H1 (cell line): ENCODE measurements around the gene RPN2. TPM values are rescaled to one million over a fixed set of nuclear protein-coding genes. Genes with fewer than 3 reads are reported as not detected.
A peak's percentile ranks its signal among the peaks of the same experiment; 100 is the strongest.

Experiments used
- CTCF ChIA-PET: fragments of 300-600 bp; sonication (Branson Sonifier 250); formaldehyde crosslinking; loops from one replicate; lab custom pipeline; 2021; ENCODE audit not compliant: partially characterized antibody; lab: Charles Lee
- POLR2A ChIA-PET: fragments of 300-600 bp; sonication (Branson Sonifier 250); formaldehyde crosslinking; loops from one replicate; lab custom pipeline; 2021; ENCODE audit warnings: inconsistent platforms; ENCODE audit not compliant: partially characterized antibody; lab: Charles Lee
- DNase-seq, 2 experiments: peaks; one replicate each; pipeline versions ENCODE4 v3.0.0 to v3.0.0-alpha.2; 2010 to 2022; ENCODE audit warnings: low spot score in 2 of 2, low read depth in 1 of 2, mixed read lengths in 1 of 2
- FAIRE-seq: peaks from 2 replicates; lab custom pipeline; 2011; peaks lifted over from hg19 to GRCh38; lab: Jason Lieb, UNC
- H2AFZ ChIP-seq: 2 replicates; pipeline ENCODE4 v1.8.1; 2012; ENCODE audit warnings: low read length, inconsistent platforms
- H2AK5ac ChIP-seq: 2 replicates; pipeline ENCODE4 v1.6.1; 2013; ENCODE audit warnings: low read depth, low read length
- H2BK120ac ChIP-seq: replicated peaks from 2 replicates; pipeline ENCODE3; 2013; ENCODE audit warnings: low read depth, low read length, inconsistent platforms
- H2BK12ac ChIP-seq: 2 replicates; pipeline ENCODE4 v1.6.1; 2013; ENCODE audit warnings: low read depth, low read length
- H2BK15ac ChIP-seq: 2 replicates; pipeline ENCODE4 v1.6.1; 2013; ENCODE audit warnings: low read length
- H2BK20ac ChIP-seq: 2 replicates; pipeline ENCODE4 v1.6.1; 2013; ENCODE audit warnings: low read length
- H2BK5ac ChIP-seq: 2 replicates; pipeline ENCODE4 v1.6.1; 2013; ENCODE audit warnings: low read depth, low read length
- H3K14ac ChIP-seq: 2 replicates; pipeline ENCODE4 v1.6.1; 2013; ENCODE audit warnings: inconsistent platforms; ENCODE audit not compliant: insufficient read length
- H3K18ac ChIP-seq: 2 replicates; pipeline ENCODE4 v1.6.1; 2013; ENCODE audit warnings: low read length; ENCODE audit errors: extremely low read depth
- H3K23ac ChIP-seq: 2 replicates; pipeline ENCODE4 v1.6.1; 2013; ENCODE audit warnings: inconsistent platforms; ENCODE audit not compliant: insufficient read length
- H3K23me2 ChIP-seq: 2 replicates; pipeline ENCODE4 v1.6.1; 2013; ENCODE audit warnings: low read depth, low read length
- H3K27ac ChIP-seq: 2 replicates; pipeline ENCODE4 v1.6.1; 2011; ENCODE audit warnings: low read depth, low read length, inconsistent platforms
- H3K27me3 ChIP-seq, 4 experiments: replicated peaks in 1 of 4; 1 replicate in 1 of 4; 2 replicates in 3 of 4; pipeline versions ENCODE4 v1.6.1 to v1.8.1; 2011 to 2013; ENCODE audit warnings: low read length in 3 of 4, mild to moderate bottlenecking in 3 of 4, inconsistent platforms in 2 of 4, mixed read lengths in 2 of 4, moderate library complexity in 1 of 4; ENCODE audit not compliant: control insufficient read depth in 3 of 4, insufficient read depth in 3 of 4; ENCODE audit errors: extremely low read depth in 1 of 4
- H3K36me3 ChIP-seq, 4 experiments: 2 replicates each; pipeline versions ENCODE4 v1.6.1 to v1.8.1; 2011 to 2013; ENCODE audit warnings: mild to moderate bottlenecking in 4 of 4, low read length in 3 of 4, moderate library complexity in 2 of 4, control low read depth in 1 of 4, inconsistent platforms in 1 of 4; ENCODE audit not compliant: insufficient read depth in 4 of 4, control insufficient read depth in 2 of 4
- H3K4ac ChIP-seq: replicated peaks from 2 replicates; pipeline ENCODE3; 2013; ENCODE audit warnings: low read length, low read depth, mixed read lengths, inconsistent platforms; ENCODE audit not compliant: insufficient read length
- H3K4me1 ChIP-seq, 4 experiments: replicated peaks in 1 of 4; 1 replicate in 1 of 4; 2 replicates in 3 of 4; pipeline versions ENCODE4 v1.6.1 to v1.8.1; 2011 to 2013; ENCODE audit warnings: low read length in 3 of 4, inconsistent platforms in 2 of 4, mixed read lengths in 1 of 4; ENCODE audit not compliant: insufficient read depth in 4 of 4, control insufficient read depth in 3 of 4
- H3K4me2 ChIP-seq, 2 experiments: 2 replicates each; pipeline versions ENCODE4 v1.6.1 to v1.8.1; 2011 to 2013; ENCODE audit warnings: low read depth in 2 of 2, low read length in 2 of 2, control low read depth in 1 of 2, inconsistent platforms in 1 of 2, mild to moderate bottlenecking in 1 of 2; ENCODE audit not compliant: insufficient read depth in 1 of 2
- H3K4me3 ChIP-seq, 4 experiments: fragments of 200-600, 300-600 bp in 1 of 4; sonication (generic), shearing (Covaris generic), sonication (Bioruptor Twin) in 1 of 4; 2 replicates each; pipeline versions ENCODE4 v1.5.1 to v1.8.1; 2011 to 2016; ENCODE audit warnings: low read length in 4 of 4, low read depth in 3 of 4, control low read depth in 2 of 4, inconsistent platforms in 2 of 4, mild to moderate bottlenecking in 2 of 4, mixed read lengths in 1 of 4, moderate library complexity in 1 of 4; ENCODE audit not compliant: insufficient read depth in 2 of 4; ENCODE audit errors: extremely low read depth in 1 of 4
- H3K56ac ChIP-seq: replicated peaks from 2 replicates; pipeline ENCODE3; 2013; ENCODE audit warnings: low read depth, mild to moderate bottlenecking, mixed read lengths, low read length, inconsistent platforms; ENCODE audit not compliant: insufficient read length
- H3K79me1 ChIP-seq: 2 replicates; pipeline ENCODE4 v1.6.1; 2013; ENCODE audit warnings: low read depth, low read length, control low read depth
- H3K79me2 ChIP-seq, 2 experiments: 2 replicates each; pipeline versions ENCODE4 v1.6.1 to v1.8.1; 2012 to 2013; ENCODE audit warnings: low read length in 2 of 2, mild to moderate bottlenecking in 2 of 2, inconsistent platforms in 1 of 2; ENCODE audit not compliant: insufficient read depth in 2 of 2, control insufficient read depth in 1 of 2
- H3K9ac ChIP-seq, 4 experiments: replicated peaks in 1 of 4; 1 replicate in 1 of 4; 2 replicates in 3 of 4; pipeline versions ENCODE4 v1.6.1 to v1.8.1; 2011 to 2013; ENCODE audit warnings: low read depth in 3 of 4, low read length in 3 of 4, control low read depth in 2 of 4, mild to moderate bottlenecking in 2 of 4, moderate library complexity in 2 of 4, inconsistent platforms in 1 of 4; ENCODE audit errors: extremely low read depth in 1 of 4
- H3K9me3 ChIP-seq, 2 experiments: 2 replicates each; pipeline versions ENCODE4 v1.6.1 to v1.8.1; 2012 to 2013; ENCODE audit warnings: mild to moderate bottlenecking in 2 of 2, moderate library complexity in 2 of 2, control low read depth in 1 of 2, inconsistent platforms in 1 of 2, low read depth in 1 of 2, low read length in 1 of 2, mixed read lengths in 1 of 2; ENCODE audit not compliant: insufficient read depth in 2 of 2
- H4K20me1 ChIP-seq, 2 experiments: replicated peaks in 1 of 2; 2 replicates each; pipeline versions ENCODE3 to v1.8.1; 2011 to 2013; ENCODE audit warnings: inconsistent platforms in 2 of 2, low read length in 2 of 2, mild to moderate bottlenecking in 1 of 2; ENCODE audit not compliant: insufficient read depth in 2 of 2, control insufficient read depth in 1 of 2
- H4K5ac ChIP-seq: 2 replicates; pipeline ENCODE4 v1.6.1; 2013; ENCODE audit warnings: low read length, low read depth, mixed read lengths, inconsistent platforms; ENCODE audit not compliant: insufficient read length
- H4K8ac ChIP-seq: 2 replicates; pipeline ENCODE4 v1.8.0; 2013; ENCODE audit warnings: mild to moderate bottlenecking, moderate library complexity, low read length, inconsistent platforms; ENCODE audit not compliant: insufficient read depth; ENCODE audit errors: extremely low read depth
- H4K91ac ChIP-seq: replicated peaks from 2 replicates; pipeline ENCODE3; 2013; ENCODE audit warnings: low read length, mixed read lengths, inconsistent platforms; ENCODE audit not compliant: insufficient read length
- ATF3 ChIP-seq: IDR thresholded peaks from 2 replicates; pipeline ENCODE4 v1.6.1; 2011; ENCODE audit warnings: low read depth, mild to moderate bottlenecking, low read length; ENCODE audit not compliant: insufficient read depth
- HDAC2 ChIP-seq, 2 experiments: fragments of 300-600 bp in 1 of 2; sonication (generic) in 1 of 2; IDR thresholded peaks; 2 replicates each; pipeline ENCODE4 v1.6.1; 2011 to 2012; ENCODE audit warnings: low read depth in 2 of 2, low read length in 2 of 2, mild to moderate bottlenecking in 2 of 2, moderate library complexity in 2 of 2, borderline replicate concordance in 1 of 2, inconsistent platforms in 1 of 2
- SIX5 ChIP-seq: IDR thresholded peaks from 2 replicates; pipeline ENCODE4 v1.6.1; 2011; ENCODE audit warnings: mild to moderate bottlenecking, low read depth, low read length
- TAF7 ChIP-seq: optimal IDR thresholded peaks from 2 replicates; pipeline ENCODE3; 2011; ENCODE audit warnings: low read depth, mild to moderate bottlenecking, inconsistent platforms, low read length, moderate library complexity, borderline replicate concordance
- WGBS, 2 experiments: shearing (Covaris generic) in 1 of 2; methylation state at CpG; one replicate each; pipeline versions ENCODE4 v1.1.6 to v1.1.7; 2013 to 2015; ENCODE audit warnings: low lambda C conversion rate in 2 of 2, mixed read lengths in 2 of 2, inconsistent platforms in 1 of 2, low coverage in 1 of 2, missing lambda C conversion rate in 1 of 2; ENCODE audit not compliant: insufficient replicate concordance in 2 of 2, insufficient coverage in 1 of 2, insufficient read length in 1 of 2; ENCODE audit errors: extremely low coverage in 1 of 2, missing lambda C conversion rate in 1 of 2; 5-methylcytosine and 5-hydroxymethylcytosine counted together
- polyA plus RNA-seq, 7 experiments: library from polyadenylated mRNA; depleted of rRNA in 3 of 7; stranded (reverse) in 5 of 7; unstranded in 2 of 7; fragments of >200 nt in 5 of 7; fragments of 200-250 nt in 2 of 7; gene quantifications; 1 replicate in 5 of 7; 2 replicates in 1 of 7; 4 replicates in 1 of 7; pipeline versions ENCODE4 v1.2.1 to v1.2.3, GENCODE V29; 2011 to 2013; ENCODE audit warnings: missing spikeins in 2 of 7, mixed read lengths in 2 of 7
- total RNA-seq: library from RNA; stranded (reverse); fragmentation: NEBNext Ultra II Directional; extraction: Animal tissue kit (Norgen Biotek cat#: 25700); gene quantifications from 2 replicates; pipeline ENCODE4 v1.2.1, GENCODE V29; 2021

Gene RPN2
- total and polyA plus RNA-seq, 2 of the 8 experiments (the other 6 are each of a cell fraction or from before 2014, with no cell fraction given): 236 to 379 TPM

GRCh38 chr20:37228082-37228481 lies 49.0 kb downstream of the RPN2 start:
- Histone ChIP-seq H3K4me1 (peaks cover 7 to 26% (median 14%) of the 10 kb centered on the region in 4 experiments; a peak in 6 of 7 replicates), H3K18ac (no peak overlapping the region; the same call in 1 of the 2 replicates)
- POLR2A ChIA-PET: interaction anchor here (1.1 to 1.6 kb wide), 3 partner anchors 10 to 49 kb away, joined by 3 to 4 read pairs (median 4); partner anchors contain the start of genes MROH8 and RPN2

More at GRCh38 chr20:37228082-37228481, 49.0 kb downstream of the RPN2 start:
- Histone ChIP-seq H3K79me1 (peaks cover 3% of the 10 kb centered on the region), H2BK12ac (no peak overlapping the region), H4K8ac (no peak overlapping the region), H3K4ac (no peak overlapping the region), H4K91ac (no peak overlapping the region), H4K5ac (no peak overlapping the region), H3K9me3 (no peaks in the 10 kb centered on the region), H2BK15ac (no peak overlapping the region), H3K4me2 (0 out of 4 replicates have a peak overlapping the region, but pooled peaks of 1 of the 2 experiments have one; percentile 53), H3K79me2 (no peaks in the 10 kb centered on the region), H3K27me3 (no peaks in the 10 kb centered on the region; a peak in 1 of 7 replicates), H3K36me3 (peaks cover 39 to 92% (median 70%) of the 10 kb centered on the region in 4 experiments), H2AFZ (no peak overlapping the region), H2BK120ac (no peak overlapping the region), H3K56ac (no peak overlapping the region), H3K4me3 (no peak overlapping the region), H2BK20ac (no peak overlapping the region), H2AK5ac (no peak overlapping the region), H3K23ac (no peak overlapping the region), H3K27ac (no peak overlapping the region), H3K23me2 (no peaks in the 10 kb centered on the region), H3K9ac (no peak overlapping the region; a peak in 1 of 7 replicates), H4K20me1 (peaks cover 2% of the 10 kb centered on the region in 2 experiments), H2BK5ac (0 out of 2 replicates have a peak overlapping the region, but pooled peaks have one; percentile 12), H3K14ac (no peak overlapping the region)
- TF ChIP-seq TAF7: no peak
- no peak for TF ChIP-seq HDAC2 (IDR thresholded peaks at IDR 0.05; ENCODE audit: borderline replicate concordance in 1 of 2, low read depth in 2 of 2, low read length in 2 of 2)
- TF ChIP-seq SIX5: no peak
- TF ChIP-seq ATF3: no peak
- no peak for FAIRE-seq
- DNase-seq: no peak
- CTCF ChIA-PET: interaction anchor here (0.9 to 3.9 kb wide), 6 partner anchors 16 to 36 kb away, joined by 3 to 22 read pairs (median 6); no protein-coding TSS in a partner anchor
- WGBS, 2 experiments: 86% methylated on average over 6 of the region's 6 CpGs; no CpG with 5 or more reads in 1 of the 2 experiments
